Skeletal muscle tissue (tissue), 4 donors: Measurements from ENCODE around the gene FBXW7. TPM values are rescaled to one million over a fixed set of nuclear protein-coding genes. Genes with fewer than 3 reads are reported as not detected.

ENCODE experiments used
- H3K27ac ChIP-seq: one replicate; pipeline ENCODE4 v1.7.0; 2013; ENCODE audit warnings: mild to moderate bottlenecking, low read depth, low read length, inconsistent platforms
- H3K27me3 ChIP-seq, 3 donors: one replicate each; pipeline ENCODE4 v1.7.0; 2013; ENCODE audit warnings: low read length in 3 of 3; ENCODE audit not compliant: control insufficient read depth in 3 of 3, insufficient read depth in 3 of 3
- H3K36me3 ChIP-seq, 3 donors: one replicate each; pipeline ENCODE4 v1.7.0; 2013; ENCODE audit warnings: low read length in 3 of 3; ENCODE audit not compliant: control insufficient read depth in 3 of 3, insufficient read depth in 3 of 3
- H3K4me1 ChIP-seq, 3 donors: one replicate each; pipeline ENCODE4 v1.7.0; 2013; ENCODE audit warnings: low read length in 3 of 3, mild to moderate bottlenecking in 3 of 3; ENCODE audit not compliant: control insufficient read depth in 3 of 3, insufficient read depth in 3 of 3
- H3K4me3 ChIP-seq, 3 donors: one replicate each; pipeline ENCODE4 v1.7.0; 2013; ENCODE audit warnings: low read length in 3 of 3
- H3K9ac ChIP-seq, 3 donors: one replicate each; pipeline ENCODE4 v1.7.0; 2013; ENCODE audit warnings: low read length in 3 of 3, mild to moderate bottlenecking in 3 of 3, moderate library complexity in 2 of 3, low read depth in 1 of 3
- H3K9me3 ChIP-seq, 3 donors: one replicate each; pipeline ENCODE4 v1.7.0; 2013; ENCODE audit warnings: low read length in 3 of 3; ENCODE audit not compliant: control insufficient read depth in 3 of 3
- total RNA-seq: library from RNA; depleted of rRNA; stranded (reverse); fragments of >200 nt; gene quantifications from one replicate; pipeline ENCODE4 v1.2.3, GENCODE V29; 2014
- donor health status: Osteomylitis.

Gene FBXW7
- total RNA-seq, 1 donor from 2014 or later = 102 TPM

- Histone ChIP-seq H3K27ac (no peak overlapping the region), H3K36me3 (no peaks in the 10 kb centered on the region), H3K27me3 (no peaks in the 10 kb centered on the region), H3K4me1 (no peaks in the 10 kb centered on the region), H3K4me3 (no peak overlapping the region), H3K9ac (no peak overlapping the region), H3K9me3 (no peaks in the 10 kb centered on the region)
These were observed 73.2 kb downstream of the FBXW7 start for GRCh38 chr4:152462695-152463094.

DNA sequence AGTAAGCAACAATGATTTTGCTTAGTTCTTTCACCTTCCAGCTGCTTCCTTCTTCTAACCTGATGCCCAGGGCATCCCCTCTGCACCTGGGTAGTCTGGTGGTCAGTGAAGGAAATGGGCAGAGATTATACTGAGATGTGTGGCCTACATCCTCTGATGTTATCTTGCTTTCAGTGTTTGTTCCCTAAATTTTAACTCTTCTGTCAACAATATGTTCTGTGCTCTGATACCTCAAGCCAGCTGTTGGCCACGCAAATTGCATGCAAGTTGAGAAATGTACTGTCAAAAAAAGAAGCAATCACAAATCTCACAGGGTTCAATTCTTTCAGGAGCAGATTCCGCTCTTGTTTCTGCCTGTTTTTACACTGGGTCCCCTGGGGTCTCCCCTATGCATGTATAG is 73.8 kb downstream of the FBXW7 start:
- no peaks in the 10 kb centered on the region for H3K4me1 ChIP-seq
- H3K27ac ChIP-seq = no peak overlapping the region

GRCh38 chr4:152460488-152460887 is 75.4 kb downstream of the FBXW7 start:
- Histone ChIP-seq H3K4me3 (no peak overlapping the region), H3K36me3 (no peaks in the 10 kb centered on the region), H3K9me3 (no peaks in the 10 kb centered on the region), H3K4me1 (no peaks in the 10 kb centered on the region), H3K9ac (no peak overlapping the region), H3K27me3 (no peaks in the 10 kb centered on the region), H3K27ac (no peak overlapping the region)

More for the DNA sequence above, 73.8 kb downstream of the FBXW7 start:
- H3K4me3 ChIP-seq = no peak overlapping the region
- no peak overlapping the region for H3K9ac ChIP-seq
- no peaks in the 10 kb centered on the region for H3K36me3 ChIP-seq
- no peaks in the 10 kb centered on the region for H3K27me3 ChIP-seq
- H3K9me3 ChIP-seq = no peaks in the 10 kb centered on the region

GRCh38 chr4:152459326-152459725 is 76.6 kb downstream of the FBXW7 start:
- no peak overlapping the region for H3K9ac ChIP-seq
- H3K36me3 ChIP-seq = no peaks in the 10 kb centered on the region
- no peaks in the 10 kb centered on the region for H3K27me3 ChIP-seq
- no peaks in the 10 kb centered on the region for H3K9me3 ChIP-seq
- no peaks in the 10 kb centered on the region for H3K4me1 ChIP-seq
- H3K27ac ChIP-seq = no peak overlapping the region
- no peak overlapping the region for H3K4me3 ChIP-seq

- Histone ChIP-seq H3K9ac (no peak overlapping the region), H3K9me3 (no peaks in the 10 kb centered on the region), H3K4me3 (no peak overlapping the region), H3K36me3 (no peaks in the 10 kb centered on the region), H3K4me1 (no peaks in the 10 kb centered on the region), H3K27ac (no peak overlapping the region), H3K27me3 (no peaks in the 10 kb centered on the region)
These were observed 77.0 kb downstream of the FBXW7 start for GRCh38 chr4:152458801-152459302.

DNA sequence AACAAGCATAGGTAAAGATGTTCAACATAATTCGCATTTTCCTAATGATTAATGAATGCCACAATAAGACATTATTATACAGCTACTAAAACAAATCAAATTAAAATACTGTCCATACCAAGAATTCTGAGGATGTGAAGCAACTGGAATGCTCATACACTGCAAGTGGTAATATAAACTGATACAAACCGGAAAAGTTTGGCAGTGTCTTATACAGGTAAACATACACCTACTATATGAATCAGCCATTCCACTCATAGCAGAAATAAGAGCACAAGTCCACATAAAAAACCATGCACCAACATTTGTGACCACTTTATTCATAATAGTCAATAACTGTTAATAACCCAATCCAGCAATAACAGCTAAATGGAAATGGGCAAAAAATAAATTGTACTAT is 79.3 kb downstream of the FBXW7 start:
- Histone ChIP-seq H3K9ac (no peak overlapping the region), H3K9me3 (no peaks in the 10 kb centered on the region), H3K4me3 (no peak overlapping the region), H3K27ac (no peak overlapping the region), H3K27me3 (no peaks in the 10 kb centered on the region), H3K36me3 (no peaks in the 10 kb centered on the region), H3K4me1 (no peaks in the 10 kb centered on the region)

- no peaks in the 10 kb centered on the region for H3K36me3 ChIP-seq
These were observed 80.6 kb downstream of the FBXW7 start for GRCh38 chr4:152455311-152455710.

DNA sequence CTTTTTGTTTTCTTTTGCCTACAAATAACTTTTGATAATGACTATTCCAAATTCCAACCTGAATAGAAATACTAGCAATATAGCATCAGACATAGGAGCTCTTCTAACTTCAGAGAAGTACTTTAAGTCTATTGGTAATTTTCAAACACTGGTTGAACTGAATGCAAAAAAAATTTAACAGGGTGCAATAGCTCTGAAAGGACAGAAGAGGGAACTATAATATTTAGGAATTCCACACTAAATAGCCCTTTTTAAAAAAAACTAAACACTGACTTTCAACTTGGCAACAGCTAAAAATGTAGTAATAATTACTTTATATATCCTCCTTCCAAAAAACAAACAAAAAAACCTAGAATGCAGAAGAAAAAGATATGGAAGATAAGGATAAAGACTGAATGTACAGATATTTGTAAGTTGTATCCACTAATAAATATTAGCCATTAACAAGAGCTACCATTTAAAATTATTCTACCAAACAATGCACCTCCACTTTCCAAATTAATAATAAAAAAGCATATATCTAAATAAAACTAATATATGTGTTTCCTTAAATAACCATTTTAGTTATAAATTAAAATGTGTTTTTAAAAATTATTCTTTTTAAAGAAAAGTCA is 81.4 kb downstream of the FBXW7 start:
- Histone ChIP-seq H3K9me3 (no peaks in the 10 kb centered on the region), H3K4me3 (no peak overlapping the region), H3K36me3 (no peaks in the 10 kb centered on the region), H3K9ac (no peak overlapping the region), H3K27ac (no peak overlapping the region), H3K4me1 (no peaks in the 10 kb centered on the region), H3K27me3 (no peaks in the 10 kb centered on the region)

More at GRCh38 chr4:152455311-152455710, 80.6 kb downstream of the FBXW7 start:
- H3K9ac ChIP-seq = no peak overlapping the region
- no peak overlapping the region for H3K27ac ChIP-seq
- no peaks in the 10 kb centered on the region for H3K4me1 ChIP-seq
- no peak overlapping the region for H3K4me3 ChIP-seq
- H3K27me3 ChIP-seq = no peaks in the 10 kb centered on the region
- no peaks in the 10 kb centered on the region for H3K9me3 ChIP-seq

DNA sequence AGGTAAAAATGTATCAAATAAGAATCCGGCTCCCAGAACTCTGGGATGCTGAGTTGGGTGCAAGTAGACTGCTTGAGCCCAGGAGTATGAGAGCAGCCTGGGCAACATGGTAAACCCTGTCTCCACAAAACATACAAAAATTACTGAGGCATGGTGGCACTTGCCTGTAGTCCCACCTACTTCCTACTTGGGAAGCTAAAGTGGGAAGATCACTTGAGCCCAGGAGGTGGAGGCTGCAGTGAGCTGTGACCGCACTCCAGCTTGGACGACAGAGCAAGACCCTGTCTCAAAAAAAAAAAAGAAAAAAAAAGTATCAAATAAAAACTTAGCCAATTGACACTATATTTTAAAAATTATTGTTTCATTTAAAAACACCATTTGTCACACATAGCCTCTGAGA is 84.4 kb downstream of the FBXW7 start:
- Histone ChIP-seq H3K36me3 (no peaks in the 10 kb centered on the region), H3K9ac (no peak overlapping the region), H3K9me3 (no peaks in the 10 kb centered on the region), H3K4me3 (no peak overlapping the region), H3K27ac (no peak overlapping the region), H3K4me1 (no peaks in the 10 kb centered on the region), H3K27me3 (no peaks in the 10 kb centered on the region)

DNA sequence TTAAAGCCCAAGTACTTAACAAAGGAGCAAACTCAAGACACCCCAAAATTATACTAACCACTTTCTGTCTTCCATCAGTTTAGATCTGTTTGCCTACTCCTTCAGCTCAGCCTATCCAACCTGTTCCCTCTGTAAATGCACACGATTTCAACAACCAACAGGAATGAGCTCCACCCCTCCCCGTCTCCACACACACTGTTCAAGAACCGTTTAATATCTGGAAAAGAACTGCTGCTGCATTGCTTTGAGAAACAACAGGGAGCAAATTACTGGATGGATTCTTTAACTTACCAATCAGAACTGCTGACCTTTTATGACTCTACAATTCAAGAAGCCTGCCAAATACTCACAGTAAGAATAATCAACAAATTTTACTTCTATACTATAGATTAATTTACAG is 87.0 kb downstream of the FBXW7 start:
- Histone ChIP-seq H3K4me1 (no peaks in the 10 kb centered on the region), H3K4me3 (no peak overlapping the region), H3K9ac (no peak overlapping the region), H3K27me3 (no peaks in the 10 kb centered on the region), H3K36me3 (no peaks in the 10 kb centered on the region), H3K9me3 (no peaks in the 10 kb centered on the region), H3K27ac (no peak overlapping the region)
